GM21619 (cell line): ENCODE data around the gene RIOX2.

Source experiments
- ATAC-seq: cut with Tn5 transposase; IDR thresholded peaks from one replicate; pipeline ENCODE4 v1.9.1; 2021; ENCODE audit not compliant: unreplicated experiment

Gene RIOX2

DNA sequence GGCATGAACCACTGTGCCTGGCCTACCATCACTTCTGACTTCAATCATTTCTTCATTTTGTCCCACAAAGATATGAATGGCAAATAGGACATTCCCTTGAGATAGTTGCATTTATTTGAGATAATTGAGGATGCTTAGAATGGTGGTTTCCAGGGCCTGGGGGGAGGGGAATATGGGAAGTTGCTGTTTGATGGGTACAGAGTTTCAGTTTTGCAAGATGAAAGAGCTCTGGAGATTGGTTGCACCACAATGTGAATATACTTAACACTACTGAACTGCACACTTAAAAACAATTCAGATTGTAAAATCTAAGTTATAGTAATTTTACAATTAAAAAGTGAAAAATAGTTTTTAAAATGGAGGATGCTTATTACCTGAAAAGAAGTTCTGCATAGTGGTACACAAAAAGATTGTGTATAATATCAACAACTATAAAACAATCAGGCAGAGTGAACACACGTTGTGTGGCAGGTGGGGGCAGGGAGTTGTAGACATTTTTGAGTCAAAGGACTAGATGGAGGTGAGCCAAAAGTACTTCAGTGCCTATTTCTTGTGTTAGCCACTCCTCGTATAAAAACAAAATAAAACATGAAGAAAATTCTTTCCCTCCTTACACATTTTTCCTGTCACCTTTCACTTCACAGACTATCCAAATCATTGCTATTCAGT, 18.5 kb upstream of the RIOX2 start:
- no peak for ATAC-seq

DNA sequence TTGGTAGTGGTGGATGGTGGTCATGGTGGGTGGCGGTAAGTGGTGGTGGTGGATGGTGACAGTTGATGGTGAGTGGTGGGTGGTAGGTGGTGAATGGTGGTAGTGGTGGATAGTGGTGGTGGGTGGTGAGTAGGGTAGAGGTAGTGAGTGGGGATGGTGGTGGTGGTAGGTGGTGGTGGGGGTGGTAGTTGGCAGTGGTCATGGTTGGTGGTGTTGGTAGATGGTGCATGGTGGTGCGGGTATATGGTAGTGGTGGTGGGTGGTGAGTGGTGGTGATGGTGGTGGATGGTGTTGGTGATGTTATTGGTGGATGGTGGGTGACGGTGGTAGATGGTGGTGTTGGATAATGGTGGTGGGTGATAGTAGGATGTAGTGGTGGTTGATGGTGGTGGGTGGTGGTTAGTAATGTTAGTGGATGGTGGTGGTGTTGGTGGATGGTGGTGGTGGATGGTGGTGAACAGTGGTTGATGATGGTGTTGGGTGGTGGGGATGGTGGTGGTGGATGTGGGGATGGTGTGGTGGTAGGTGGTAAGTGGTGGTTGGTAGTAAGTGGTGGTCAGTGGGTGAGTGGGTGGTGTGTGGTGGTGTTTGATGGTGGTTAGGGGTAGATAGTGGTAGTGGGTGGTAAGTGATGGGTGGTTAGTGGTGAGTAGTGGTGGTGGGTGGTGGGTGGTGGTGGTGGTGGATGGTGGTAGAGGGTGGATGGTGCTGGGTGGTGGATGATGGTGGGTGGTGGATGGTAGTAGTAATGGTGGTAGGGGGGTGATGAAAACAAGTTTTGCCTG, 16.7 kb upstream of the RIOX2 start:
- ATAC-seq: no peak

DNA sequence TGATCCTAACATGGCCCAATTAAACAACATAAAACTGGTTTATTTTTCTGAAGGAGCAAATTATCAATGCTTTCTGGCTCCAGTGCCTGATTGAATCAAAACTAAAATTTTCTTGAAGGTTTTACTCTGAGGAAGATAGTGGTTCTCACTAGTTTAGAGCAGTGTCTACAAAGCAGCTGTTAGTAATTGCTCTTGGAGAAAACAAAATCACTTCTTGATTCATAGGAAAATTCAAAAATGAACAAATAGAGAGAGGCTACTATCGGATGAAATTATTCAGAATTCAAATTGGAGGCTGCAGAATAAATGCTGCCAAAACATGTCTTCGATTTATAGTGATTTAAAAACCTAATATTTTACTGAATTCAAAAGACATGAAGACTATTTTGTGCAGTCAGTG, 15.1 kb upstream of the RIOX2 start:
- ATAC-seq: no peak

DNA sequence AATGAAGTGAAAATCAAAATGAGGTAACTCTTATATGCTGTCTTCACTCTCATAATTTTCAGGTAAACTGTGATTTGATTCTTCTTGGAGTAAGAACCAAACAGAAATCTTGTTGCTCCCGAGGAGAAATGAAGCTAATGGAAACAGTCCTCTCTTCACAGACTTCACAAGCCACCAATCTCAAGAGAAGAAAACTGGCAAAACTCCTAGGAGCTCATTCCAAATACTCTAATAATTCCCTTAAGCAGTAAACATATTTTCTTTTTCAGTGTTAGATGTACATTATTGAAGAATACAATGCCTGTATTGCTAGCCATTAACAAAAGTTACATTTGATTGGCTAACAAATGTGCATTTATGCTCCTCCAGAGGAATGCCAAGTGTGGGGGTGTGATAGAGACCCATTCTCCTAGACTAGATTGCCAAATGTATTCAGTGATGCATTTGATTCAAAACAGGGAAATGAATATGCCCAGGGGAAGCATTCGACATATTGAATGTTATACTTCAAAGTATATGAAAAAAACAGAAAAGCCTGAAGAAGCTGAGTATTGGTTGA, 11.8 kb upstream of the RIOX2 start:
- no peak for ATAC-seq

DNA sequence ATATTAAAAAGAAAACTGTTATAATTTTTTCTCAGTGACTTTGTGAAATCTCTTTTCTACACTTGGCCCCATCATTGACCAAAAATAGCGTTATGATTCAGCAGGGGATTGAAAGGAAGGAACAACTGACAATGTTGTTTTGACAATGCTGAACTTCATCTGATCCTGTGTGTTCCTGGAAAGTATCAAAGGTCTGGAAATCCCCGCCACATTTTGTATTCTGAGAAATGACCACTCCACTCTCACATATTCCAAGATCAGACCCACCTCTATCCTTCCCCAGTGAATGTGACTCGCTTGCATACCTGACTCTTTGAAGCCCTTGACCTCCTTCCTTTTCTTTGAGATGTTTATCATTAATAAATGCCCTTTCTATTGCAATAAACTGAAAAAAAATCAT, 9.7 kb upstream of the RIOX2 start:
- ATAC-seq: no peak

DNA sequence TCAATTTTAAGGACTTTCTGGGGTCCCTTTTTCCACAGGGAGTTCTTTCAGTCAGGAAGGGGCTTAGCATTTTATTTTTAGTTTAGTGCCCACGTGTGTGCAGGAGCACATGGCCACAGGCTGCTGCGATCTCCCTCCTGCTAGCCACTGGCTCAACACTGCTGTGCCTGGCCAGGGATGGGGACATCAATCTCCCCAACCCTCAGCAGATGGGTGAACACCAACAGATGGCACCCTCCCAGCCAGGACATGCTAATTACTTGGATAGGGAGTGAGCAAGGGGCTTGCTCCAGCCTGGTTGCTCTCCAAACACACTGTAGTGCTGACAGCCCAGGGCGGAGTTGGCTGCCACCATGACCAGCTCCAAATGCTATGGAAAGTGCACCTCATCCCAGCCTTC, 7.4 kb upstream of the RIOX2 start:
- ATAC-seq: no peak

DNA sequence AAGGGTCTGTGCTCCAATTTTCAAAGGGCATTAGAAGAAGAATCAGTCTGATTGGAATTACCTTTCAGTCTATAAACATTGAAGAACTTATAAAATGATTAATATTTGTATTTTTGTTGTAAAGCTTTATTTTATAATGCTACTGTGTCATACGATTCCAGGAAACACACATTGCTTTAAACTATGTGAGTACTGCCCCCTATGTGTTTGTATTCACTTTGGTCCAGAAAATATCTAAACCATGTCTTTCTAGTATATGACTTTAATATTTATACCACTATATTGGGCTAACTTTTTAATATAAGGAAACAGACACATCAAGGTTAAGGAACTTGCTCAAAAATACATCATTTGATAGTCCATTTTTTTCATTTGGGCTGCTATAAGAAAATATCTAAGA, 3.2 kb upstream of the RIOX2 start:
- ATAC-seq: no peak

DNA sequence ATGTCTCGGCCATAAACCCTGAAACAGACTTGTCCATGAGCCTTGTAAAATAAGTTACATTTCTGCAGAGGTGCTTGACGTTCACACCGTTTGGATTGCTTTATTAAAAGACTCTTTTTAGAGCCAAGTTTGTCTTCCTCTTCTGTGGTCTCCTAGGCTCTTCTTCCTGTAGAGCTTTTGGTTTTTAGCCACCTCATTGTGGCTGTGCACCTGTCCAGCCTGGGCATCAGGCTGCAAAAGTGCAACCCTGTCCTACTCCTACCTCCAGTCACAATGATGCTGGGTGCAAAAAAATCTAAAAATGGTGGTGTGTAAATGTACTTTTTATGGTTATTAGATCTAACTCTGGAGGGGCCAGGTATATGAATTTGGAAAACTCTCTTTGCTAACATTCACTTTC, 2.8 kb upstream of the RIOX2 start:
- ATAC-seq: no peak

DNA sequence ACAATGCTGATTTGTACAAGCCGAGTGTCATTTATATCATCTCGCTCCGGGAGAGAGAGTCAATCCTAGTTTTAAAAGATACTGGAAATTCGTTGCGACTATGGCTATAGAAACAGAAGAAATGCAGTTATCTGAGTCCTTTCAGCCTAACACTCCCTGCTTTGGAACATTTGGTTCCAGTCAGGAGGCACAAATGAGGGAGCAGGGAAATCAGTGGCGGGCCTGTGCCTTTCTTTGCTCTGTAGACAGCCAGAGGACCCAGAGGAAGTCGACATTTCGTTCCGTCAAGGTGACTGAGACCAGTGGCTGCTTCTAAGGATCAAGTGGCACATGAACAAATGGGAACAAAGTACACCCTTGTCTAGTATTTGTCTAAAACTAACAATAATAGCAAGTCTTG, 745 bp upstream of the RIOX2 start:
- ATAC-seq: no peak

DNA sequence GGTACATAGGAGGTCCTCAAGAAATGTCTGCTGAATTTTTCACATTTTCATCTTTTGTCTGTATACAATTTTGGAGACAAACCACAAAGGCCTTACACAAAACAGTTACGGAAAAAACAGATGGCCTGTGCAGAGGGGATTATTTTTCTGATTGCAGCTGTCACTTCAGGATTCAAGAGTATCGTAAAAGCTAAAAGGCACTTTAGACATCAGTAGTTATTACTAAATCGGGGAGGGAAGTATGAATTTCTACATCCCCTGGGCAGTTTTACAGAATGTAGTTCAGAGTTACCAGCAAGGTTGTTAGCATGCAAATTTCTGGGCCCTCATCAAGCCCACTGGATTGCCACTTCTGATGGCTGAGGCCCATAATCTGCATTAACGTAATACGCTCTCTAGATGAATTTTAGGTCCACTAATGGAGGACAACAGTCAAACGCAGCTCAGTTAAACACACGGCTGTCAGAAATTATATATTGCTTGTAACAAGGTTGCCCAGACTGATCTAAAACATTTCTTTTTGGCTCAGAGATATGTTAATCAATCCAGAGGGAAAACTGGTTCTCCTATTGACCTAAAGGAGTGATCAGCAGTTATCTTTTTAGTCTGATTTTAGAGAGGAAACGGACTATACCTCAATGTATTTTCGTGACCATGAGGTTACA, 1.1 kb downstream of the RIOX2 start:
- no peak for ATAC-seq

DNA sequence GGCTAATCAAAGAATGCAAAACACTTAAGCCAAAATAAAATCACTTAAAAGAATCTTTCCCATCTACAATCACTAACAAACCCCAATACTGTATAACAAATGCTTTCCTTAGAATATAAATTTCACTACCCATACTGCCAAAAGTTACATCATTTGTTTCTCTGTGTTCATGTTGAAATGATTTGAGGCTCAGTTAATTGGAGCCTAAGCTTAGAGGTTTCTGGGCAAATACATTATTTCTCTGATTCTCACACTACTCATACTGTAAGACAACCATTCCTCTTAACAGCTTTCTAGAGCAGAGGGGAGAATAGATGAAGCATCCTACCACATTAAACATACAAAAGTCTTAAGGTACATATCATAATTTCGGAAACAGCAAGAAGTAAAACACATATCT, 2.1 kb downstream of the RIOX2 start:
- no peak for ATAC-seq

DNA sequence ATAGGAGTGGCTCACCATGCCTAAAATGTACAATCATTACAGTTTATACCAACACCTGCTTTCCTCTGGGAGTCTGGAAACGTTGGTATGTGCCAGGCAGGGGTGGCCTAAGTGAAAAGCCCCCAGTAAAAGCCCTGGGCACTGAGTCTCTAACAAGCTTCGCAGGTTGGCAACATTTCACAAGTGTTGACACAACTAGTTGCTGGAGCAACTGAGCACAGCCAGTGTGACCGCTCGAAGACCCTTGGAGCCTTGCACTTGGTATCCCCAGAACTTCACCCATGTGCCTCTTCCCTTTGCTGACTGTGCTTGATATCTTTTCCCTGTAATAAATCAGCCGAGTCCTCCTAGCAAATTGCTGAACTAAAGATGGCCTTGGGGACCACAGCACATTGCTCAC, 2.7 kb downstream of the RIOX2 start:
- ATAC-seq: no peak

DNA sequence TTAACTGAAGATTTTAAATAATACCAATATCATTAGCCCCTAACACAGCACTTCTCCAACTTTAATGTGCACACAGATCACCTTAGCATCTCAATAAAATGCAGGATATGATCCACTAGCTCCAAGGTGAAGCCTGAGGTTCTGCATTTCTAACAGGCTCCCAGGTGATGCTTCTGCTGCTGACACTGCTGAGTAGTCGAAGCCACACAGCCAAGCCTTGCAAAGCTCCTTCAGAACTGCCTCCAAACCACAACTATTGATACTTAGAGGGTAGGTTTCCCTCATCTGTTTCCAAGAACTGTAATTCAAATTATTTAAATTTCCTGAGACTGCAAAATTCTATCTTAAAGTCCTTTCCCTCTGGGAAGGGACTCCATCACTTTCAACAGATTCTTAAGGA, 3.9 kb downstream of the RIOX2 start:
- no peak for ATAC-seq

DNA sequence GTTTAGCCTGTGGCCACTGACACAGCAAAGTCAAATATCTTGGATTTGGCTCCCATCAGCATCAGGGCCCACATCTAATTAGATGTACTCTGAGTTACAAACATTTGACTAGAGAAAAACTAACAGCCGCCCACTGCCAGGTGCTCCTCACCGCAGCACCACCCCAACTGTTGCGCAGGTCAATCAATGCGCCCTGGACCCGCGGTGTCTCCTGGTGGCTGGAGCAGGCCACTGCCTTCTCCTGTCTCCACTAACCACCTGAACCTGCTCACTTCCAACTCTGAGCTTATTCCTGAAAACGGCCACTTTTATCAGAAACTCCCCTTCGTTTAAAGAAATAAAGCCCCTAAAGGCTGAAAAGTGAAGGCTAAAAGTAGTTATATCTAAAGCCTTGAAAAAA, 4.3 kb downstream of the RIOX2 start:
- no peak for ATAC-seq

DNA sequence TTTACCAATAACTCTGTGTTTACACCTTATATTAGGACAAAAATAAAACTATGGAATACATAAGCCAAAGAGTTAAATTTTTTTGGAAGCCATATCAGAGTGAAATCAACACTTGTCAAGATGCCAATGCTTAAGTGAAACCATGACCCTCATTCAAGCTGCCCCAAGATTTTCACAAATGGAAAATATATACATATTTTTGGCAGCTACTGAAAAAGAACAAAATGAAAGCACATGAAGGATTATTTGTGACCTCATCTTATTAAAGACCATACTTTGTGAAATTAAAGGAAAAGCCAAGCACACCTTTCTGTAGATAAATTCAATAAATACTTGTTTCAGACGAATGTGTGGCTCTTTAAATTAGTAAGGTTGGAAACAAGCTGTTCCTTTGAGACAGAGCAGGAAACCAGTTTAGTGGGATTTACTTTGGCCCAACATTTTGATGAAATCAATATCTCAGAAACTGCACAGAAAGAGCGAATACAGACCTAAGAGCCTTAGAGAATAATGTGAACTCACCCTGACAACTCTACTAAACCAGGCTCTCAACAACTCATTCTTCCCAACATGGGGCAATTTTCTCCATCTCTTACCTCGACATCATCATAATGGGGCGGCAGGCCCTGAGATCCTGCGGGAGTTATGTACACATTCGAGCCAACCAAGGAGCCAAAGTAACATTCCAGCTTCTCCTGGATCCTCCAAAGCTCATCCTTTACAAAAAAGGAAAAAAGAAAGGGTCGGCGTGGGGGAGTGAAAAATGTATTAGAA, 11.1 kb downstream of the RIOX2 start:
- no peak for ATAC-seq

DNA sequence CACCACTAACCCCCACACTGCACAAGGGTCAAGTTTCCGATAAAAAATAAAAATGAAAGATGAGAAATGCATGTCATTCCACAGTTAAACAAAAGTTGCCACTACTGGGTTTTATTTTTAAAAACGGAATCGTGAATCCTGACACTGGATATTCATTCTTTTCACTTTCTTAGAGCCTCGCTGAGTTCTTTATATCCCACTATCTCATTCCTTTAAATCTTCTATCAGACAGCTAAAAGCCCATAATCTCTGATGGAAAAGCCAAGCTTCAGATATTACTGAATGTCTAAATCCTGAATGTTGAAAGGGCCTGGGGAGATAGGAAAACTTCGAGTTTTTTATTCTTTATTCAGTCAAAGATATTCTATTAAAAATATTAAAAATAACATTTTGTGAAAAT, 11.7 kb downstream of the RIOX2 start:
- no peak for ATAC-seq

DNA sequence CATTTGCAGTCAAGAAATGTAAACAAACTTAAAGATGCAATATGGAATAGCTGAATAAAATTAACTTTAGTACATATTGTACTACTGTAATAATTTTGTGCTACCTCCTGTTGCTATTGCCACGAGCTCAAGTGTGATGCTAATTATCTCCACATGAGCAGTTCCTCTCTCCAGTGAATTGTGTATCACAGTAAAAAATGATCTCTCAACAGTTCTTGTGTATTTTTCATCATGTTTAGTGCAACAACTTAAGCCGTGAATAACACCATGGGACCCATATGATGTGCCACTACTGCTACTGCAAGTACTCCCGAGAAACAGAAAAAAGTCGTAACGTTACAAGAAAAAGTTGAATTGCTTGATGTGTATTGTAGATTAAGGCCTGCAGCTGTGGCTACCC, 12.4 kb downstream of the RIOX2 start:
- no peak for ATAC-seq

DNA sequence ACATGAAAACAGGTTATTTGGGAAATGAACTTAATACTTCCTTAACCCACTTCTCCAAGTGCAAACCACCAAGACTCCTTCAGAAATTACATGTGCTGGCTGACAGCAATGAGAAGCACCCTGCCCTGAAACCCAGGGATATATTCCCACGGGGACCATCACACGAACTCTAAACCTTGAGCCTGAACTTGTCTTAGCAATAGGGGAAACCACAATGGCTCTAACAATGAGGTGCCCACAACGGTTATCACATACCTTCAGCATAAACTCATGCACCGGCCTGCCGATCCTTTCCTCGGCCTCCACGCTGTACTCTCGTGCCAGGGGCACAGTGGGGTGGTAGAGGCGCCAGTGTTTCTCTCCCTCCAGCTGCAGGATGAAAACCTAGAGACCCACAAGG, 13.4 kb downstream of the RIOX2 start:
- ATAC-seq: no peak

DNA sequence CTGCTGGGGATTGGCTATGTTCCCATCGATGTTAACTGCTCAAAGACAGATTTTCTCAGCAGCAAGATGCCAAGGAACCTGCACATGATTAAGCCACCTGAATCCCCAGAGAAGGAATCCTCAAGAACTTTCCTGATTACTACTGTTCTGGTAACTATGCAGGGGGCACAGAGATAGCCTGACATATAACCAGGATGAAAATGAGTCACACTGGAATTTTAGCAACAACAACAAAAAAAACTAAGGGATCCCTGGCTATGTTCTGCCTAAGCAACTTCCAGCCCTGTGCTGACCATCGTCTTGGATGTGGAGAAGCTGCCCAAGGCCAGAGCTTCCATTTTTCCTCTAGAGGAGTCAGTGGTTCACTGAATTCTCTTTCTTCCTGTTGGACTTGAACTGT, 13.8 kb downstream of the RIOX2 start:
- ATAC-seq: no peak

DNA sequence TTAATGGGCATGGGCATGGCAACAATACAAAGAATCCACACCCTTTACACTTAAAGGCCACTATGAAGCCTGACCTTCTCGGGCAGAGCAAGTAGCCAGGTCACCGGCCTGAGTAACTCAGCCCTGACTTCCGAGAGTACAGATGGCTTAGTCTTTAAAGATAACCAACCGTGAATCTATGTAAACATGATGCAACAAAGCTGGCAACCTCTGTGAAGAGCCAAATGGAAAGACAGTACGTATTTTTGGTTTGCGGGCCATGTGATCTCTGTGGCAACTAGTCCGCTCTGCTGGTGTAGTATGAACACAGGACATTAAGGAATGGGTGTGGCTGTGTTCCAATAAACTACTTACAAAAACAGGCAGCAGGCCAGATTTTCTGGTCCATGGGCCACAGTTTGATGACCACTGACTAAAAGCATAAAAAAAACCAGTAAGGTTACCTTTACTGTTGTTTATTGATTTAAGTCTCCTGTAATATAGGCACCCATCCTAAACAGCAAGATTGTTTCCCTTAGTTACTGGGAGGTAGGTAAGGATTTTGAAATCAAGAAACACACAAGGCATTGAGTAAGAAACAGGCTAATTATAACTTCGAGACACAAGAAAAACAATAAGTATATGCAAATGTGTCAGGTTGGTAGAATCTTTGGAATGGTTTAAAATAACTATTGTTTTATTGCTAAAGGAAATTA, 14.5 kb downstream of the RIOX2 start:
- no peak for ATAC-seq

DNA sequence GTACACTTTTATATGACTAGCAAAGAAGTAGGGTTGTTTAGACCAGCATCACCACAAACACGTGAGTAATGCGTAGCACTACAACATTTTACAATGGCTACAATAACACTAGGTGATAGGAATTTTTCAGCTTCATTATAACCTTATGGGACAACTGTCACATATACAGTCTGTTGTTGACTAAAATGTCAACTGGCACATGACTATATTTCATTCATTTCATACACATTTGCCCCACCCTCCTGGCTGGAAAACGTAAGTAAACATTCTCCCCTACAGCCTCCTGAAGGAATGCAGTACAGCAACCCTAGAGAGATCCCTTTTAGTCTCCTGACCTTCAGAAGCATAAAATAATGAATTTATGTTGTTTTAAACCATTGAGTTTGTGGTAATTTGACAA, 16.2 kb downstream of the RIOX2 start:
- ATAC-seq: no peak
